ENCODE data around the gene HCAR2.
"Not testable (repeated sequence)": the region's sequence is repeated elsewhere in the genome, so short reads cannot be mapped to it uniquely, and the experiment has no call there.

Gene HCAR2

GRCh38 chr12:122716658-122717057 lies 13.5 kb upstream of the HCAR2 start, which contains the start of gene HCAR3:
TSS of gene HCAR3 (minus strand) at chr12:122716811. CDS start at chr12:122716737, 74 bp downstream.
- DNase-seq (ENCODE audit: low read depth in 2 of 2), result not testable (repeated sequence)

DNA sequence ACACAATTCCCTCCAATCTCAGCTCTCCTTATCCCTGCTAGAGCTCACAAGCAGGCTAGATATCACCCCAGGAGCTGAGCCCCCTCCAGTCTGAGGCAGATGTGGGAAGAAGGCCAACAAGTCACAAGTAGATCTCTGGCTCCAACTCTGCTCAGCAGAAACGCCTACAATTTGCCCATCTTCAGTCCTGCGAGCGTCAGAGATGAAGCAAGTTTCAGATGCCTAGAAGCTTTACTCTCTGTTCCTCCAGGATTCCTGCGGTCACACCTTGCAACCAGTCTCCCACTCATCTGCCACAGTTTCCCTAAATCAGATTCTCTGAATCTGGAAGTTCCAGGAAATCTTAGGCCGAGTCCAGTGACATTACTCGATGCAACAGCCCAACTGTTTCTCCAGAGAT lies 12.1 kb upstream of the HCAR2 start:
- DNase-seq (ENCODE audit: low read depth in 2 of 2), result not testable (repeated sequence)

- not testable (repeated sequence) for DNase-seq (ENCODE audit: low read depth in 2 of 2)
Observed at GRCh38 chr12:122713491-122714188, 10.5 kb upstream of the HCAR2 start.

DNA sequence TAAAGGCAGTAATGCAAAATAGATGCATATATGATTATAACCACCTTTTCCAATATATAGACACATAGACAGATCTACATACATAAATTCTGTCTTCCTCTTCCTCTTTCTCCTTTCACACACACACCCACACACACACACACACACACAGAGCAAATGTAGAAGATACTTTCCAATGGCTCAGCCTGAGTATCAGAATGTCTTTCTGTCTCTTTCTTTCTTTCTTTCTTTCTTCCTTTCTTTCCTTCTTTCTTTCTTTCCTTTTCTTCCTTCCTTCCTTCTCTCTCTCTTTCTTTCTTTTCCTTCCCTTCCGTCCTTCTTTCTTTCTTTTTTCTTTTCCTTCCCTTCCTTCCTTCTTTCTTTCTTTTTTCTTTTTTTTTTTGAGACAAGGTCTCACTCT lies 8.1 kb upstream of the HCAR2 start:
- DNase-seq (ENCODE audit: low read depth in 2 of 2), result not testable (repeated sequence)

- not testable (repeated sequence) for DNase-seq (ENCODE audit: low read depth in 2 of 2)
Observed at GRCh38 chr12:122710341-122710740, 7.2 kb upstream of the HCAR2 start.

GRCh38 chr12:122709287-122709686 lies 6.1 kb upstream of the HCAR2 start:
- not testable (repeated sequence) for DNase-seq (ENCODE audit: low read depth in 2 of 2)

DNA sequence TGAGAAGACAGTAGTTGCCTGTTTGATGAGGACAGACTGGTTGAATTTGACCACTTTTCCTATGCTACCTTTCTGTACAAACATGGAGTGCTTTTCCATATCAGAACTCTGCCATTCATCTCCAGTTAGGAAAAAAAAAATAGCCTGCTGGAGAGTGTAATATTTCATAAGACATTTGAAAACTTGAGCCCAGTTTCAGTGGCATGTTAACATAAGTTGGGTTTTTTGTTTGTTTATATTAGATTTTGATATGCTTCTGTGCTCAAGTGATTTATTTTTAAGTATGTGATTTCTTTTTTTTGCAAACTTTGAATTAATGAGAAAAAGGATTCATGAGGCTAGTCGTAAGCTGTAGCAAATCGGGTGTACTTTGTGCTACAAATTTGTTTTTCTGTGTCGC lies 684 bp upstream of the HCAR2 start:
- not testable (repeated sequence) for DNase-seq (ENCODE audit: low read depth in 2 of 2)

DNA sequence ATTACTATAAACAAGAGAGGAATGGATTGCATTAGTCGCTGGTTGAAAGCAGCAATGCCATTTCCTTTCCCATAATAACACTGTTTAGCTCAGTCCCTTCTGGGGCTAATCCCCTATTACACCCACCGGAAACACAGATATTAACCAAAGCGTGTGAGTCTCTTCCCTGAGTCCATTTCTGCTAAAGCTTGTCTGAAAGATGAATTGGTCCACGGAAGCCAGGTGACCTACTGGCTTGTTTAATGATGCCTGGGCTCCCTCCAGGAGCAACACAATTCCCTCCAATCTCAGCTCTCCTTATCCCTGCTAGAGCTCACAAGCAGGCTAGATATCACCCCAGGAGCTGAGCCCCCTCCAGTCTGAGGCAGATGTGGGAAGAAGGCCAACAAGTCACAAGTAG lies 1.7 kb downstream of the HCAR2 start:
- DNase-seq (ENCODE audit: low read depth in 2 of 2), result not testable (repeated sequence)

GRCh38 chr12:122700038-122700710 lies 3.0 kb downstream of the HCAR2 start:
- not testable (repeated sequence) for DNase-seq (ENCODE audit: low read depth in 2 of 2)

- not testable (repeated sequence) for DNase-seq (ENCODE audit: low read depth in 2 of 2)
Observed at GRCh38 chr12:122696922-122697321, 6.2 kb downstream of the HCAR2 start.

GRCh38 chr12:122691566-122691965 lies 11.6 kb downstream of the HCAR2 start:
- no peak for DNase-seq (ENCODE audit: low read depth in 2 of 2)

GRCh38 chr12:122688291-122688690 lies 14.9 kb downstream of the HCAR2 start:
- no peak for DNase-seq (ENCODE audit: low read depth in 2 of 2)

DNA sequence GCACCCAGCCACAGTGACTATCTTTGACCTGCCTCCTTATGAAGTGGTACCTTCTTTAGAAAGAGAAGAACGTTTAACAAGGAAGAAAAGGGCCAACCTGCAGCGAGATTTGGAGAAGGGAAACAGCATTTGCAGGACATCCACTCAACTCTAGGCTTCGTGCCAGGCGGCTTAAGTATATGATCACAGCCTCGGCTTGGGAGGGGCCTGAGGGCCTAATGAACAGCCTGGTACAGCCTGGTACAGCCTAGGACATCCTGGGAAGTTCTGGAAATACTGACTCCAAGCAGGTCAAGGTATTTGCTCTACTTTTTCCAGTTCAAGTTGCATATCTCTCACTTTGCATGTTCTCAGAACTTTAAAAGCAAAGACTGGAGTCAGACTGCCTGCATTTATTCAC lies 16.1 kb downstream of the HCAR2 start:
- DNase-seq (ENCODE audit: low read depth in 2 of 2), result no peak

DNA sequence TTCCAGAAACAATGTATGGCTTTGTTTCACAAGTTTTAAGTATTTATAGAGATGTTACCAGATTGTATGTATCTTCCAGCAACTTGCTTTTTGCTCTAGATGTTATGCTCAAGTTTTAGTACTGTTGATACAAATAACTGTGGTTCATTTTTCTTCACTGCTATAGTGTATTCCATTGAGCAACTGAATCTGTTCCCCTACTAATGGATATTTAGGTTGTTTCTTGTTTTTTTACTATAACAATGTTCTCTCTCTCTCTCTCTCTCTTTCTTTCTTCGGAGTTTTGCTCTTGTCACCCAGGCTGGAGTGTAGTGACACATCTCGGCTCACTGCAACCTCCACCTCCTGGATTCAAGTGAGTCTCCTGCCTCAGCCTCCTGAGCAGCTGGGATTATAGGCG lies 16.6 kb downstream of the HCAR2 start:
- no peak for DNase-seq (ENCODE audit: low read depth in 2 of 2)

DNA sequence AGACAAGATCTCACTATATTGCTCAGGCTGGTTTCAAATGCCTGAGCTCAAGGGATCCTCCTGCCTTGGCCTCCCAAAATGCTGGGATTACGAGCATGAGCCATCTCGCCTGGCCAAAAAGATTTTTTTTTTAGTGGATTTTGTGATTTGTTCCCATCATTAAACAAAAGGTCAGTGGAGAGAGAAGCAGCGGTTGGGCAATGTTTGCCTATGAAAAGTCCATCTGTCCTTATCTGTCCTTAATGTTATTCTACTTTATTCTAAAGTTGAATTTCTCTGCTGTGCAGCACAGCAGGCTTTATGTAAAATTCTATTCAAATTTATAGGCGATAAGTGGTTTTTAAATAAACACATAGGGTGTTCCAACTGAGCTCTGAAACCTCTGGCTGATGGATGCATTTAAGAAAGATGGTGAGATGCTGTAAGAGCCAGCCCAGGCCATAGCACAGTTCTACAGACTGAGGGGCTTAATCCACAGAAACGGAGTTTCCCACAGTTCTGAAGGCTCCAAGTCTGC lies 18.8 kb downstream of the HCAR2 start:
- no peak for DNase-seq (ENCODE audit: low read depth in 2 of 2)

- DNase-seq (ENCODE audit: low read depth in 2 of 2), result no peak
Observed at GRCh38 chr12:122681814-122682213, 21.3 kb downstream of the HCAR2 start.

DNA sequence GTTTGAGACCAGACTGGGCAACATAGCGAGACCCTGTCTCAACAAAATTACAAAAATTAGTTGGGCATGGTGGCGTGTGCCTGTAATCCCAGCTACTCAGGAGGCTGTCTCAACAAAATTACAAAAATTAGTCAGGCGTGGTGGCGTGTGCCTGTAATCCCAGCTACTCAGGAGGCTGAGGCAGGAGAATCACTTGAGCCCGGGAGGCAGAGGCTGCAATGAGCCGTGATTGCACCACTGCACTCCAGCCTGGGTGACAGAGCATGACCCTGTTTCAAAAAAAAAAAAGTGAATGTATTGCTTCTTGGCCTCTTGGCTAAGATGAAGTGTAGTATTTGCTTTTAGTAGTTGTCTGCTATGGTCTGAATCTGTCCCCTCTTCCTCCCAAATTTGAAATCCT lies 22.2 kb downstream of the HCAR2 start:
- not testable (repeated sequence) for DNase-seq (ENCODE audit: low read depth in 2 of 2)

DNA sequence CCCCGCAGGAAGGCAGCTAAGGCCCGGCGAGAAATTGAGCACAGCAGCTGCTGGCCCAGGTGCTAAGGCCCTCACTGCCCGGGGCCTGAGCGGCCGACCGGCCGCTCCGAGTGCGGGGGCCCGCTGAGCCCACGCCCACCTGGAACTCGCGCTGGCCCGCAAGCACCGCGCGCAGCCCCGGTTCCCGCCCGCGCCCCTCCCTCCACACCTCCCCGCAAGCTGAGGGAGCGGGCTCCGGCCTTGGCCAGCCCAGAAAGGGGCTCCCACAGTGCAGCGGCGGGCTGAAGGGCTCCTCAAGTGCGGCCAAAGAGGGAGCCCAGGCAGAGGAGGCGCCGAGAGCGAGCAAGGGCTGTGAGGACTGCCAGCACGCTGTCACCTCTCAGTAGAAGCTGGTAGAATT lies 26.4 kb downstream of the HCAR2 start:
- not testable (repeated sequence) for DNase-seq (ENCODE audit: low read depth in 2 of 2)

- not testable (repeated sequence) for DNase-seq (ENCODE audit: low read depth in 2 of 2)
Observed at GRCh38 chr12:122676015-122676414, 27.1 kb downstream of the HCAR2 start.

DNA sequence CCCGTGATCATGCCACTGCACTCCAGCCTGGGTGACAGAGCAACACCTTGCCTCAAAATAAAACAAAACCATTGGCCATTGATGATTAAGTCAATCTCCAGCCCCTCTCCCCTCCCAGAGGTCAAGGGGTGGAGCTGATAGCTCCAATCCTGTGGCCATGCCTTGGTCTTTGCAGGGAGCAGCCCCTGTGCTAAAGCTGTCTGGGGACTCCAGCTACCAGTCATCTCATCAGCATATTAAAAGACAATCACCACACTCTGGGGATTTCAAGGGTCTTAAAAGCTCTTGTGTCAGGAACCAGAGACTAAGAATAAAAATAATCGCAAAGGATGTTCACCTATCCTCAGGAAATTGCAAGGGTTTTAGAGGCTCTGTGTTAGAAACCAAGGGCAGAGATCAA lies 30.6 kb downstream of the HCAR2 start:
- DNase-seq (ENCODE audit: low read depth in 2 of 2), result no peak

DNA sequence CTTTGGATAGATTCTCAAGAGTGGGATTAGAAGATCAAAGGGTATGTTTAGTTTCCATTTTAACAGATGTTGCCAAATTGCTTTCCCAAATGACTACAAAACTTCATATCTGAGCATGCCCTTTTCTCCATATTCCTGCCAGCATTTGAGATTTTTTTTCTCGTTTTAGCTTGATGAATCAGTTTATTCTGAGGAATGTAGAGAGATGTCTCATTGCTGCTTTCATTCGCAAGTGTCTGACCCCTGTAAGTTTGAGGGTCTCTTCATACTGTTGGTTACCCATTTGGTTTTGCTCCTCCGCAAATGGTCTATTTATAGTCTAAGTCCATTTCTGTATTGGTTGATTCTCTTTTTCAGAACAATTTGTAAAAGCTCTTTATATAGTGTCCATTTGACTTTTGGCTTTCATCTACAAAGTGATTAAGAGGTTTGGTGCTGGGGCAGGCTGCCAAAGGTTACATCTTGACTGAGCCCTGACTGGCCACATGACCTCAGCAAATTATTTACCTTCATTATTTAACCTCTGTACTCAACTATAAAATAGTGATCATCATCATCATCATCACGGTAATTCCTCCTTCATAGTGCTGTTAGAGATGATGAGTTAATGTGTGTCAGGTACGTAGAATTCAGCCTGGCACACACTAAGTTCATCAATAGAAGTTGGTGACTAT lies 33.6 kb downstream of the HCAR2 start:
- no peak for DNase-seq (ENCODE audit: low read depth in 2 of 2)

DNA sequence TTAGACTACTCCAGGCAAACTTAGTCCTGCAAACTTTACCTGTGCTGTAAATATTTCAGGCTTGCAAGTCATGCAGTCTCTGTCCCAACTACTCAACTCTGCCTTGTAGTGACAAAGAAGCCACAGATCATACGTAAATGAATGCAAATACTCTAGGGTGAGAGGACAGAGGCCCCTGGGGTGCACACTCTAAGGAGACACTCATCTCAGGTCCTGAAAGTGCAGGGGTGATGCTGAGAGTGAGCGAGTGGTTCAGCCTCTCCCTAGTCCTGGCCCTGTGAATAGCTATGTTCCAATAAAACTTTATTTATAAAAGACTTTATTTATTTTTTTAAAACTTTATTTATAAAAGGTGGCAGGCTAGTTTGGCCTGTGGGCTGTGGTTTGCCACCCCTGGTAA lies 34.9 kb downstream of the HCAR2 start:
- no peak for DNase-seq (ENCODE audit: low read depth in 2 of 2)
